SIG-M5 treated with dmso at 0.1 percent for 504 hours (cell line): ENCODE data around the gene ARPC2.
A peak's percentile ranks its signal among the peaks of the same experiment; 100 is the strongest.
"Not testable (repeated sequence)": the region's sequence is repeated elsewhere in the genome, so short reads cannot be mapped to it uniquely, and the experiment has no call there.

Experiments
- DNase-seq: peaks from one replicate; lab custom pipeline; 2025; ENCODE audit not compliant: unreplicated experiment; lab: John Stamatoyannopoulos, UW

ARPC2 gene

GRCh38 chr2:218216674-218217359 is at the start of gene ARPC2:
Gene ARPC2 (plus strand): TSS chr2:218217189. CDS start chr2:218217471, 282 bp downstream.
- DNase-seq = peak; percentile 93

- no peak for DNase-seq
Measured at GRCh38 chr2:218168016-218168415, 49.0 kb upstream of the ARPC2 start.

DNA sequence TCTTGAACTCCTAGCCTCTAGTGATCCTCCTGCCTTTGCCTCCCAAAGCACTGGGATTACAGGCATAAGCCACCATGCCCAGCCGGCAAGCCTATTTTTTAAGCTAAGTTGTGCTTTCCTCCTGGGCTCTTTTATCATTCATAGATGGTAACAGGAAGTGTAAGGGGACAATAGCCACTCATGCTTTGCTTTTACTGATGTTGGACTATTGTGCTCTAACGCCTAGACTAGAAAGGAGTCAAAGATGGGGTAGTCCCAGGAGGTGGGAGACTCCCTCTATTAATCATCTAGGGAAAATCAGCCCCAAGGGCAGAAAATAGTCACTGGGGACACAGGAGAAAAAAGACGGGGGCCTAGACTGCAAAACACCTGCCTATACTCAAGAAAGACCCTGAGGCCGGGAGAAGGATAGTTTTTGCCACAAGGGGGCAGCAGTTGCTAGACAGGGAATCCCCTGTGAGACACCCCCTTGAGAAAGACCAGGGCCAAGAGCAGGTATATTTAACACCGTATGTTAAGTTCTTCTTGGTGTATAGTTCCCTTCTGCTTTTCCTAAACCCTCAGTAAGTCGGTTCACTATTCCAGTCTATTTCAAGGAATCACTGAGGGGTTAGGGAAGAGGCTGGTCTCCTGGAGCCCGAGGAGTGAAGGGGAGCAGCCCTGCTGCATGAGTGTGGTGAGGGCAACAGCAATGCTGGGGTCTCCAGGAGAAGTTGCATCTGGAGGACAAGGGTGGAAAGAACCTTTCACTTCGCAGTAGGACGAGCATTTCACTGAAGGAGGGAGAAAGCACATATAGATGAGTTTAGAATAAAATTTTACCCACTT is 48.1 kb upstream of the ARPC2 start:
- peak; percentile 51 for DNase-seq

DNA sequence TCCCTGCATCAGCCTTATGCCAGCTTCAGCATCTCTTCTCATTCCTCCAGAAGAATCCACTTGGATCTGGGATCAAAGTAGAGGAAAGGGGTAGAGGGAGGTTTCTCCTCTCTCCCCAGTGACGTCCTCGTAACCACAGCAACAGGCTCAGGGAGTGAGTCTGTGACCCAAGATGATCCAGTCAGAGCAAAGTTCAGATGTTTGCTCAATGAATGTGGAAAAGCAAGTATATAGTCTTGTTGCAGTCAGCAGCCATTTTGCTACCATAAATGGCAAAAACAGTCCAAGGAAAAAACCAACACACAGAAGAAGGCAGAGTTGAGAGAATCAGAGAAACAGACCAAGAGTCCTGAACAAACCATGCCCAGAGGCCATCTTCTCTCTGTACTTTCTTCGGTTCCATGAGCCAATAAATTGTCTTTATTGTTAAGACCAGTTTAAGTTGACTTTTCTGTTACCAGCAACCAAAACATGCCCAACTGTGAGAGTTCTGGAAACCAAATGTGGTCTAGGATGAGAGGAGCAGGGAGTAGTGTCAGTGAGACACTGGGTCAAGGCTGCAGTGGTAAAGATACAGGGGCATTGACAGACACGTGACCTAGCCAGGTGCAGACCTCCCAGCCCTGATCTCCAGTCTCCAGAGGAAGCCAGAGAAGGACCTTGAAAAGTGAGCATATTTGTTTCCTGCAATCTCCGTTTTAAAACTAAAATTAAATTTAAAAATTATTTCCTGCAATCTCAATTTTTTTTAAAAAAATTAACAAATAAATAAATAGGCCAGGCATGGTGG is 47.0 kb upstream of the ARPC2 start:
- no peak for DNase-seq

DNA sequence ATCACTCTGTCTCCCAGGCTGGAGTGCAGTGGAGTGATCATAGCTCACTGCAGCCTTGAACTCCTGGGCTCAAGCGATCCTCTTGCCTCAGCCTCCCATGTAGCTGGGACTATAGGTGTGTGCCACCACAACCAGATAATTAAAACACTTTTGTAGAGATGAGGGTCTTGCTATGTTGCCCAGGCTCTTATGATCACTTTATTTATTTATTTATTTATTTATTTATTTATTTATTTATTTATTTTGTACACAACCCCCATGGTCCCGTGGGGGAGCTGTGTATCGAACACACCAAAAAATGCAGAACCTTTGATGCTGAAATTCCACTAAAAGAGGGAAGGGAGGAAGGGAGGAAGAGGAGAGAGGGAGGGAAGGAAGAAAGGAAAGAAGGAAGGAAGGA is 45.2 kb upstream of the ARPC2 start:
- DNase-seq = not testable (repeated sequence)

GRCh38 chr2:218172845-218173244 is 44.1 kb upstream of the ARPC2 start:
- no peak for DNase-seq

- DNase-seq = no peak
Measured at GRCh38 chr2:218179782-218180181, 37.2 kb upstream of the ARPC2 start.

GRCh38 chr2:218180467-218181114 is 36.4 kb upstream of the ARPC2 start:
- DNase-seq = no peak

- no peak for DNase-seq
Measured at GRCh38 chr2:218184331-218184730, 32.7 kb upstream of the ARPC2 start.

DNA sequence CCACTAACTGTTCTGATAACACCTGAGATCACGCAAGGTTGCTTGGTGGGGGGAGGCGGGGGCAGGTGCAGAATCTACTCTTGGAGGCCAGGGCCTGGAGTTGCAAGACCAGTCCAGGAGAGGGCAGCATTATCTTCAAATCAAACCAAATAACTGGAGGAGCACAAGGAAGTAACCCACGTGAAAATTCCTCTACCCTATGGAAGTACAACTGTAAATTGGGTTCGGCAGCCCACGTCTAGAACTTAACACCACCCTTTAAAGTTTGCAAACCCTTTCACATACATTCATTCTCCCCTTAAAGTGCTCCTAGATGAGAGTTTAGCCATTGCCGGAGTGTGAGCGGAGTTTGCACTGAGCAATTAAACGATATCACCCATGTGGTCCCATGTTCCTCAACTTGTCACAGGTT is 30.6 kb upstream of the ARPC2 start:
- DNase-seq = peak; percentile 88

GRCh38 chr2:218186876-218187275 is 30.1 kb upstream of the ARPC2 start:
- DNase-seq = no peak

DNA sequence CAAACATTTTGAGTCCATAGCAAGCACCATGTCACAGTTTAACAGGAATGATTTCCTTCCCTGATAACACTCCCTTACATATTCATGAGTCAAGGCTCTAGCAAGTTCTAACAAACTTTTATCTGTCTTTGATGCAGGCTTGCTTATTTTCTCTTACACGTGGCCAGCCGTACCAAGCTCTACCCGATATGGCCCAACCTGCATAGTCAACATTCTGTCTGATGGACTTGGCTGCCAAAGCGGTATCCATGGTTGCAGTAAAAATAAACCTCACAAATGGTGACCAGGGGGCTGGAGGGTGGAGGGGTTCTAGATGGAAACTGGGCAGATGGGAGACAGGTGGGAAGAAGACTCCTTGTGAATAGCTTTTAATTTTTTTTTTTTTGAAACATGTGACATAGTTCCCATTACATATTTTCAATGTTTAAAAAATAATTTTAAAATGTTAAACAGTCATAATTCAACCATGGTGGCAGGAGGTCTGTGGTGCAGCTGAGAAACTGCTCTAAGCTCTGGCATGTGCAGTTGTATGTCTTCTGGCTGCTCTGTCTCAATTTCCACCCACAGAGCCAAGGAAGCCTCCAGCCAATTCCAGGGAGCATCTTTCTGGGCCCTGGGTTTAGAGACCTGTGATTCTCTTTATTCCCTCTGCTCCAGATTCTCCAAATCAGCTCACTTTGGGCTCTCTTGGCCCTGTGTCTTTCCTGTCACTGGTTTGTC is 29.5 kb upstream of the ARPC2 start:
- no peak for DNase-seq

DNA sequence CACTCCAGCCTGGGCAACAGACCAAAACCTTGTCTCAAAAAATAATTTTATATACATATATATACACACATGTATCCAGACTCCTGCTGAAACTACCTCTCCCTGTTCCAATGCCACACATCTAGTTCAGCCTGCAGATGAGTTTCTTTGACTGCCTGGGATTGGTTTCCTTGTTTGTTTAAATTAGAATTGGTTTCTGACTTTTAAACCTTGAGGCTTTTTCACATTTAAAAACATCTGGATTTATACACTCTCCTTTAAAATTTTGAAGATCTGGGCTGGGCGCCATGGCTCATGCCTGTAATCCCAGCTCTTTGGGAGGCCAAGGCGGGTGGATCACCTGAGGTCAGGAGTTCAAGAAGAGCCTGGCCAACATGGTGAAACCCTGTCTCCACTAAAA is 28.5 kb upstream of the ARPC2 start:
- DNase-seq = no peak

- DNase-seq = peak; percentile 20
Measured at GRCh38 chr2:218192902-218193430, 24.0 kb upstream of the ARPC2 start.

DNA sequence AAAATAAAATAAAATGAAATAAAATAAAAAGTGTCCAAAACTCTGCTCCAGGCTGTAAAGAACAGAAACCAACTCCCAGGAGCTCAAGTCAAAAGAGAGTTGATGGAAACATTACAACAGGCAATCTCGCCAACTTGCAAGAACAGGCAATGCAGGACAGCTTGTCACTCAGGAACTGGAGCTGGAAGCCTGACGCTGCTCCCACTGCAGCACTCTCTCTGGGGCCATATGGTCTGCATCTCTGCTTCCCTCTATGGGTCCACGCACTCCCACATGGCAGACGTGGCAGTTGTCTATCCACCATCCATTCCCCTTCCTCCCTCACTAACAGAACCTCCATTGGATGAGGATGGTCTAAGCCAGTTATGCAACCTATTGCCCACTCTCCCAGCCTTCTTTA is 23.3 kb upstream of the ARPC2 start:
- no peak for DNase-seq

DNA sequence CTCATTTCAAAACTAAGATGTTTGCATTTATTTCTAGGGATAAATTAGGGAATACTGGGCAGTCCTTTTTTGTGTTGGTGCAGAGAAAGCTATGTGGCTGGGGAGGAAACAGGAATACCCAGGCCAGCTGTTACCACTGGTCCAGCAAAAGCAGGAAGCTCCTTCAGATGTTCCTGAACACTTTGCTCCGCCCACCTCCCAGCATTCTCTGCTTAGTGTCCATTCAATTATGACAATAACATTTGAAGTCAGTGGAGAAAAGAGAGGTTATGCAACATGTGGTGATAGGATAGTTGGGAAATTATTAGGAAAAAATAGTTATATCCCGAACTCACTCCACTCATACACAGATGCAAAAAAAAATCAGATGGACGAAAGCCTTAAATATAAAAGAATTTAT is 22.1 kb upstream of the ARPC2 start:
- DNase-seq = no peak

- DNase-seq = no peak
Measured at GRCh38 chr2:218196974-218197373, 20.0 kb upstream of the ARPC2 start.

- DNase-seq = no peak
Measured at GRCh38 chr2:218202266-218202665, 14.7 kb upstream of the ARPC2 start.

GRCh38 chr2:218209078-218209477 is 7.9 kb upstream of the ARPC2 start:
- no peak for DNase-seq

DNA sequence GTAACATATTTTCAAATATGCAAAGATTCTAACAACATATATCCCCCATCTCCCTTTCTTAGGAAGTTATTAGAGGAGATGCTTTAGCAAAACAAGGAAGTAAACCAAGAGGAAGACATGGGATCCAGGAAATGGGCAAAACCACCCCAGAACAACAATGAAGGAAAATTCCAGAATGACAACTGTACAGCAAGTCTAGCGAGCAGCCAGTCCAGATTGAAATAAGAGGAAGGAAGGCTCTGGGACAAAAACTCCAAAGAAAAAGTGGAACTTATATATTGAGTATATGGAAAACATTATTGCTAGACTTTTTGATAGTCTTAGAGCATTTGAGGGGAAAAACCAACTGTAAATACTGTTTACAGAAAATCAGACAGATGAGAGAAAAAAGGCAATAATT is 2.9 kb upstream of the ARPC2 start:
- DNase-seq = no peak
